RWPE1 (cell line): ENCODE measurements around the gene BRD9.
"Not testable (repeated sequence)": the region's sequence is repeated elsewhere in the genome, so short reads cannot be mapped to it uniquely, and the experiment has no call there.

ENCODE experiments used
- CTCF ChIA-PET: fragments of 350-600 bp; sonication (Branson Sonifier 250); formaldehyde crosslinking; extraction: SDS; loops from one replicate; lab custom pipeline; 2021; lab: Yijun Ruan, JAX
- POLR2A ChIA-PET: fragments of 400-600 bp; formaldehyde crosslinking; extraction: SDS; loops from one replicate; lab custom pipeline; 2020; ENCODE audit warnings: antibody characterized with exemption; ENCODE audit not compliant: low non-redundant PET; lab: Yijun Ruan, JAX
- DNase-seq: peaks from one replicate; pipeline ENCODE4 v3.0.0; 2012; ENCODE audit warnings: low spot score
- H3K27ac ChIP-seq: fragments of 450-650 bp; 2 replicates; pipeline ENCODE4 v1.5.1; 2017

The BRD9 gene

DNA sequence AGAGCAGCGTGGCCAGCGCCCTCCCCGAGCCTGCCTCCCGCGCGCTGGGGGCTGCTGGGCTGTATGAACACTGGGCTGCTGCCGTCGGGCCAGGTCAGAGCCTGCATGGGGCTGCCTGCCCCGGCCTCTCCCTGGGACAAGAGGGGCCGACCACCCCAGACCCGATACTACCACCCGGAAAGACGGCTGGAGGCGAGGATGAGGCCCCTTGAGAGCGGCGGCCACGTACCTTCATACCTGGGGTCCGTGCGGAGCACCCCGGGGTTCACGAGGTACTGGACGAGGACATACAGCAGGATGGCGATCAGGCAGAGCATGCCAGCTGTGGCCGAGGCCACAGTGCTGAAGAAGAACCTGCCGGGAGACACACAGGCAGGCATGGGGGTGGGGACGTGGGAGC, 49.2 kb downstream of the BRD9 start:
- CTCF ChIA-PET, result not testable (repeated sequence)

DNA sequence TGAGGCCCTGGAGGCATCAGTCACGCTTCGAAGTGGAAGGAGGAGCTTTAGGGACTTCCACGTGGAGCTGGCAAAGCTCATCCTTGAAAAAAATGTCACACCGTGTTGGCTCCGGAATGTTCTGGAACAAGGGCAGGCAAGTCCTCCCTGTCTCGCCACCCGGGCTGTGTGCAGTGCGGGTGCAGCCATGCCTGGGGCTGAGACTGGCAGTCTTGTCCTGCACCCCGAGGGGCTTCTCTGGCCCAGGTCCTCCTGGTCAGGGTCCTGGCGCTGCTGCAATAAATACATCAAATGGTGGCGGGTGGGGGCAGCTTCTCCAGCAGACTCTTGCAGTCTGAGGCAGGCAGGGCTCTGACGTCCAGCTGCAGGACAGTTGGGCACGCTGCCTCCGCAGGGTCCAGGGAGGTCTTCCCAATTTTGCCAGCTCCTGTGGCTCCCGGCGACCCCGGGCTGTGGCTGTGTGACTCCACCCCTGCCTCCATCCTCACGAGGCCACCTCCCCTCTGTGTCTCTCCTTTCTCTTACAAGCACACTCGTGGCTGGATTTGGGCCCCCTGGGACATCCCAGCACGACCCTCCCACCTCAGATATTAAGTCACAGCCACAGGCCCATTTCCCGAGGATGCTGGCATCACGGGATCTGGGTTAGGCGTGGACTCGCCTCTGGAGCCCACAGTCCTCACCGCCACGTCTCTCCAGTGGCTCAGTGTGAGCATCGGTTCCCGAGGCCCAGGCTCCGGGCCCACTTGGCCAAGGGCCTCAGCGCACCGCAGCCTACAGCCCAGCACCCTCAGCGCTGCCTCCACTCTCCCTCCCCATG, 50.0 kb downstream of the BRD9 start:
- H3K27ac ChIP-seq, POLR2A ChIA-PET, CTCF ChIA-PET, DNase-seq: not testable (repeated sequence)

More for the DNA sequence above, 49.2 kb downstream of the BRD9 start:
- DNase-seq, H3K27ac ChIP-seq, POLR2A ChIA-PET: not testable (repeated sequence)

DNA sequence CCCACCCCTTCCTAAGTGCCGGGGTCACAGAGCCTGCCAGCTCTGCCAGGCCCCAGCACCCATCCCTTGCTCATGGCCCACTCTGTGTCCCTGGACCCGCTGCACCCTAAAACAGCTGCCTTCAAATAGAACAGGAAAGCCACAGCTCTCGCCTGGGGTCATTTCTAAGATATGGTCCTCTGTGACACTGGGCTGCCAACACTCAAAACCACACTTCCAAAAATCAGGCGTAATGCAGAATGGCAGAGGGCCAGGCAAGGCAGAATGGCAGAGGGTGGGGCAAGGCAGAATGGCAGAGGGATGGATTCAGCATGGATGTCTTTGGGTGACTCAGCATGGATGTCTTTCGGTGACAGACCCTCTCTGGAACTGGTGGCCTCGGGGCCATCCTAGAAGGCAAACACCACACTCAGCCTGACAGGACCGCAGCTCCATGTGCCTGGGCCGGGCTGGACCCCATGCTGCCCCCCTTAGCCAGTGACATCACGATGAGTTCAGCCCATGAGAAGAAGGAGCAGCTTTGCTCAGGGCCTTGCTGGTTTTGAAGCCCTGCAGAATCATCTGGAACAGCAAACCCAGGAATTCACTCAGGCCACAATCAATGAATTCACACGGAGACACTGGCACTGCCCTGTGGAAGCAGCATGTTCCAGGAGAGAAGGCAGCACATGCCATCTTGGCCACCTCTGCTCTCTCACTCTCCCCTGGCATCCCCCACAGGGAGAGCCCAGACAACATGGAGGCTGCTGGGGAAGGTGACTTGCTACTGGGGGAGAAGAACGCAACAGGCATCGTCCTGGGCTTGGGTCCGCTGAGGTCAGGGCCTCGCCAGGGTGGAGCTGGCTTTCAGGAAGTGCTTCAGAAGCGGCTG, 50.8 kb downstream of the BRD9 start:
- peak overlapping the region; percentile 42 for H3K27ac ChIP-seq
- DNase-seq, CTCF ChIA-PET, POLR2A ChIA-PET: not testable (repeated sequence)

DNA sequence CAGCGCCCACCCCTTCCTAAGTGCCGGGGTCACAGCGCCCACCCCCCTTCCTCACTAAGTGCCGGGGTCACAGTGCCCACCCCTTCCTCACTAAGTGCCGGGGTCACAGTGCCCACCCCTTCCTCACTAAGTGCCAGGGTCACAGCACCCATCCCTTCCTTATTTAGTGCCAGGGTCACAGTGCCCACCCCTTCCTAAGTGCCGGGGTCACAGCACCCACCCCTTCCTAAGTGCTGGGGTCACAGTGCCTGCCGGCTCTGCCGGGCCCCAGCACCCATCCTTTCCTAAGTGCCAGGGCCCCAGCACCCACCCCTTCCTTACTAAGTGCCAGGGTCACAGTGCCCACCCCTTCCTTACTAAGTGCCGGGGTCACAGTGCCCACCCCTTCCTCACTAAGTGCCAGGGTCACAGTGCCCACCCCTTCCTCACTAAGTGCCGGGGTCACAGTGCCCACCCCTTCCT, 51.6 kb downstream of the BRD9 start:
- POLR2A ChIA-PET, DNase-seq, CTCF ChIA-PET: not testable (repeated sequence)
- H3K27ac ChIP-seq, result peak overlapping the region; percentile 74; the same call in 1 of the 2 replicates

DNA sequence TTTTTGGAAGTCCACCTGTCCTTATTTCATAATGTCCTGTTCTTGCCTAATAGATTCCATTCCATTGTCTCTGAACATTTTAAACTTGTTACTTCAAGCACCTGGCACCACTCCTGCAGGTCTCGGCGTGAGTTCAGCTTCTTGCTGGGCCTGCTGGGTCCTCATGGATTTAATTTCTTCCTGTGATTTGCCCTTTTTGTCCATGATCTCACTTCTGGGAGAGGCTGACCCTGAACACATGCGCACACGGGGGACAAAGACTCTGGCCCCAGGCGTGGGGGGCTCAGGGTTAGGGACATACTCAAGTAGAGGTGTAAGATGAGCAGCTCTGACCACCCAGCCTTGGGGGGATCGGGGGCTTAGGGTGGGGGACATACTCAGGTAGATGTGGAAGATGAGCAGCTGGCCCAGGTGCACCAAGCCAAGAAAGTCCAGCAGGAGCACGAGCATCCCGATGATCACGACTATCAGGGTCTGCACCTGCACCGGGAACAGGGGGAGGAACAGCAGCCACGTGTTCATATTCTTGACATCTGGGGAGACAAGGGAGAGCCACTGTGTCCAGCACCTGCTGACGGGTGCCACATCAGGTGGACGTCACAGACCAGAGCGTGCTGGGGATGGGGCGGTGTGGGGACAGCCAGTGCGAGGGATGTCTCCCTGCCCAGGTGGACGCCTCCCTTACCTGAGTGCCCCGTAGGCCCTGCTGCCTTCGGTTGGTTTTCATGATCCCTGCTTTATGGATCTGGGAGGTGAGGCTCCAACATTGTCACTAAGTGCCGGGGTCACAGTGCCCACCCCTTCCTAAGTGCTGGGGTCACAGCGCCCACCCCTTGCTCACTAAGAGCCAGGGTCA, 52.3 kb downstream of the BRD9 start:
- peak overlapping the region; percentile 74 for H3K27ac ChIP-seq
- CTCF ChIA-PET, result interaction anchor here (0.6 kb wide), 1 partner anchor 251 kb away, joined by 4 read pairs; no protein-coding TSS in a partner anchor
- peak; percentile 40 for DNase-seq
- POLR2A ChIA-PET, result not testable (repeated sequence)

DNA sequence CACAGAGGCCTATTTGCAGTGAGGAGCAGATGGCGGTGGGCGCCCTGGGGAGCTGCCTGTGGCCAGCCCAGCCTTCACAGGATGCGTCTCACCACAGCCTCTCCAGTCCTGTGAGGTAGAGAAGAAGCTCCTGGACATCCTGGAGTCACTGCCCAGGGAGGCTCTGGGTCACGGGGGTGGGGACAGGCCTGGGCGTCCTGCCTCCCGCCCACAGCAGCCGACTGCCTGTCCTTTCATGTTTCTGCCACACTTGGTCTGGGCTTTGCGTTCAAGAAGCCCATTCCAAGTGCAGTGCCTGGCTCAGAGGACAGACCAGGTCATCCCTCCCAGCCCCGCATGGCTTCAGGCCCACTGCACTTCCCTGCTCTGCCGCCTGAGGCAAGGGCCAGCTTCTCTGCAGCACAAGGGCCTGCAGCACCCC, 54.2 kb downstream of the BRD9 start:
- CTCF ChIA-PET, POLR2A ChIA-PET, DNase-seq: not testable (repeated sequence)
- H3K27ac ChIP-seq, result peak overlapping the region; percentile 31

DNA sequence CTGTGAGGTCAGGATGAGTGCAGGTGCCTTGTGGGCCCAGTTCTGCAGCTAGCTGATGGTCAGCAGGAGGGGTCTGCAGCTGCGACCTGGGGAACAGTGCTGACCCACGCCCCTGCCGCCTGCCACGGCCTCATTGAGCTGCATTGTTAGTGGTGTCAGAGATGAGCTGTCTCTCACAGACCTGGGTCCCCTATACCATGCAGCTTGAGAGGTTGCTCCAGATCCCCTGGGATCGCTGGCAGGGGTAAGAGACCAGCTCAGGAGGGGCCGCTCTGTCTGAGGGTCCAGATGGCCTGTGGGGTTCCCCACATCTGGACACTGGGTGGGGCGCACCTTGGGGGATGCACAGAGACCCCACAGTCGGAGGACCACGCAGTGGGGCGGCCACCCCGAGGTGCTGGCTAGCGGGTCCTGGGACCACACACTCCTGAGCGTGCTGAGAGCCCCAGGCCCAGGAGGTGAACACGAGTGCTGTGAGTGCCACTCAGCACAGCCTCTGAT, 54.9 kb downstream of the BRD9 start:
- POLR2A ChIA-PET, CTCF ChIA-PET, H3K27ac ChIP-seq, DNase-seq: not testable (repeated sequence)

DNA sequence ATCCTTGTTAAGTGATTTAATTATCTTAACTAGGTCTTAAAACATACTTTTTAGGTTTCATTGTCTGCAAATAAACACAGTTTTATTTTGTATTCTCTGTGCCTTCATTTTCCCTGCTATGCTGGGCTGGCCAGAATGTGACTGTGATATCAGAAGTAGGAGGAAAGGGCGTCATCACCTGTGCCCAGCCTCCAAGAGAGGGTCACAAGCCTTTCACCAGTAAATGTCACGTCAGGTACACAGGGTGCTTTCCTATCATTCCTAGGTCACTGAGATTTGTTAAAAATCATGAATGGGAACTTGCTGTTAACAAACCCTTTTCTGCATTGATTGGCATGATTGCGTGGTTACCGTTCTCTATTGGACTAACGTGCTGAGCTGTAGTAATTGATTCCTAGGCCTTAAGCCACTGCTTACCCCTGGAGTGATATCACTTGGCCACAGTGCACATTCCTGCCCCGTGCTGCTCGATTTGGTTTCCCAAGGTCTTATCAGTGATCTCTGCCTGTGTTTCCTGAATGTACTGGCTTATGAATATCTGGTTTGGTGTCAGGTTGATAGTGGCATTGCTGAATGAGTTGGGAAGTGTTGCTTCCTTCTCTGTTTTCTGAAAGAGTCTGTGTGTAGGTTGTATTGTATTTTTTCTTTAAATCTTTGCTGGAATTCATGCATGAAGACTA, 56.5 kb downstream of the BRD9 start:
- POLR2A ChIA-PET, H3K27ac ChIP-seq, CTCF ChIA-PET, DNase-seq: not testable (repeated sequence)

DNA sequence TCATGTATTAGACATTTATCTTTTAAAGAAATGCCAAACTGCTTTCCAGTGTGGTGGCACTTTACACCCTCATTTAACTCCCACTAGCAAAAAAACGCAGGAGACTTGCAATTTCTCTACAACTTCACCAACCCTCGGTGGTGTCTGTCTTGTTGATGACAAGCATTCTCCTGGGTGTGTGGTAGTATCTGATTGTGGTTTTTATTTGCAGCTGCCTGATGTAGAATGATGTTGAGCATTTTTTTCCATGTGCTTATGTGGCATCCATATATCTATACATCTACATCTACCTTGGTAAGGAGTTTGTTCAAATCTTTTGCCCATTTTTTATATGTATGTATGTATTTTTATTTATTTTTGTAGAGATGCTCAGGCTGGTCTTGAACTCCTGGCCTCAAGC, 58.6 kb downstream of the BRD9 start:
- POLR2A ChIA-PET, CTCF ChIA-PET, H3K27ac ChIP-seq, DNase-seq: not testable (repeated sequence)

DNA sequence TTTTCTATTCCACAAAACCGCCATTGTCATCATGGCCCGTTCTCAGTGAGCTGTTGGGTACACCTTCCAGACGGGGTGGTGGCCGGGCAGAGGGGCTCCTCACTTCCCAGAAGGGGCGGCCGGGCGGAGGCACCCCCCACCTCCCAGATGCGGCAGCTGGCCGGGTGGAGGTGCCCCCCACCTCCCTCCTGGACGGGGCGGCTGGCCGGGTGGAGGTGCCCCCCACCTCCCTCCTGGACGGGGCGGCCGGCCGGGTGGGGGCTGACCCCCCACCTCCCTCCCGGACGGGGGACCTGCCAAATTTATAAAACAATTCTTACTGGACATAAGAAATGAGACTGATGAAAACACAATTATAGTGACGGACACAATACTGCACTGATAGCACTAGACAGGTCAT, 64.4 kb downstream of the BRD9 start:
- DNase-seq, H3K27ac ChIP-seq, POLR2A ChIA-PET, CTCF ChIA-PET: not testable (repeated sequence)

DNA sequence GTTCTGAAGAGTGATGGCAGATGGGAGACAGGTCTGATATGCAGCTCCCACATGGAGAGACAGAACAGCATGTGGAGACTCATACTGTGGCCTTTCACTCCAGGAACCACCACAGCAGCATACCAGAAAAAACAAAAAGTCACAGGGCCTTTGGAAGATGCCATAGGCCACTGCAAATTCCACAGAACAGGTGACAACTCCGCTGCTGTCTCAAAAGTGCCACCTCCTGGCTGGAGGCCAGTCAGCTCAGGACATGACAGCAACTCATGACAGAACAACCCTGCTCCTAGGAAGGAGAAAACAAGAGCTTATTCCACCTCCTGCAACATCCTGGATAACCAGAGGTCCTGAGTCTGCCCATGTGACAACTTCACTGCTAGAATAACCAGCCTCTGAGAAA, 67.1 kb downstream of the BRD9 start:
- DNase-seq, H3K27ac ChIP-seq, CTCF ChIA-PET, POLR2A ChIA-PET: not testable (repeated sequence)
